H1 (cell line): ENCODE measurements around the gene SSTR1. TPM values are rescaled to one million over a fixed set of nuclear protein-coding genes. Genes with fewer than 3 reads are reported as not detected.
A peak's percentile ranks its signal among the peaks of the same experiment; 100 is the strongest.

Source experiments
- BACH1 ChIP-seq: IDR thresholded peaks from 2 replicates; pipeline ENCODE4 v1.6.1; 2012; ENCODE audit warnings: low read length, improper control_type of control experiment
- HDAC6 ChIP-seq: IDR thresholded peaks from one replicate; pipeline ENCODE4 v1.7.1; 2012; ENCODE audit warnings: low read depth, mild to moderate bottlenecking, inconsistent platforms, low read length, moderate library complexity
- JUND ChIP-seq: IDR thresholded peaks from 2 replicates; pipeline ENCODE4 v1.6.1; 2011; ENCODE audit warnings: mild to moderate bottlenecking, improper control_type of control experiment, low read length
- KDM1A ChIP-seq: fragments of 200-600, 300-600 bp; sonication (generic); IDR thresholded peaks from 2 replicates; pipeline ENCODE4 v1.7.1; 2016; ENCODE audit warnings: mild to moderate bottlenecking, low read length, borderline replicate concordance
- KDM4A ChIP-seq: IDR thresholded peaks from one replicate; pipeline ENCODE4 v1.7.1; 2012; ENCODE audit warnings: low read depth, mild to moderate bottlenecking, moderate library complexity, low read length, inconsistent platforms; ENCODE audit not compliant: severe bottlenecking
- NANOG ChIP-seq: IDR thresholded peaks from 2 replicates; pipeline ENCODE4 v1.6.1; 2011; ENCODE audit warnings: low read length, low read depth, mild to moderate bottlenecking, inconsistent platforms; ENCODE audit not compliant: insufficient read depth, poor library complexity, severe bottlenecking
- NRF1 ChIP-seq: IDR thresholded peaks from 2 replicates; pipeline ENCODE4 v1.6.1; 2011; ENCODE audit warnings: mild to moderate bottlenecking, low read depth, low read length, improper control_type of control experiment
- PHF8 ChIP-seq: fragments of 200-600 bp; sonication (generic); conservative IDR thresholded peaks from 2 replicates; pipeline ENCODE4 v1.7.1; 2012; ENCODE audit warnings: low read depth, mild to moderate bottlenecking, inconsistent platforms, low read length, moderate library complexity
- SIN3A ChIP-seq, 2 experiments: IDR thresholded peaks in 1 of 2; conservative IDR thresholded peaks in 1 of 2; 2 replicates each; pipeline ENCODE4 v1.6.1; 2011 to 2012; ENCODE audit warnings: low read length in 2 of 2, improper control_type of control experiment in 1 of 2, low read depth in 1 of 2, mild to moderate bottlenecking in 1 of 2
- SP1 ChIP-seq: IDR thresholded peaks from 2 replicates; pipeline ENCODE4 v1.6.1; 2011; ENCODE audit warnings: low read depth, low read length
- TAF7 ChIP-seq: optimal IDR thresholded peaks from 2 replicates; pipeline ENCODE3; 2011; ENCODE audit warnings: low read depth, mild to moderate bottlenecking, inconsistent platforms, low read length, moderate library complexity, borderline replicate concordance
- ZNF274 ChIP-seq: IDR thresholded peaks from 2 replicates; pipeline ENCODE4 v1.7.0; 2012; ENCODE audit warnings: low read length, borderline replicate concordance; ENCODE audit errors: extremely low read depth
- polyA plus RNA-seq, 7 experiments: library from polyadenylated mRNA; depleted of rRNA in 3 of 7; stranded (reverse) in 5 of 7; unstranded in 2 of 7; fragments of >200 nt in 5 of 7; fragments of 200-250 nt in 2 of 7; gene quantifications; 1 replicate in 5 of 7; 2 replicates in 1 of 7; 4 replicates in 1 of 7; pipeline versions ENCODE4 v1.2.1 to v1.2.3, GENCODE V29; 2011 to 2013; ENCODE audit warnings: missing spikeins in 2 of 7, mixed read lengths in 2 of 7
- total RNA-seq: library from RNA; stranded (reverse); fragmentation: NEBNext Ultra II Directional; extraction: Animal tissue kit (Norgen Biotek cat#: 25700); gene quantifications from 2 replicates; pipeline ENCODE4 v1.2.1, GENCODE V29; 2021
- TF ChIP-seq, protein P1 (sequence below), 3 experiments: IDR thresholded peaks; 1 replicate in 2 of 3; 2 replicates in 1 of 3; pipeline versions ENCODE4 v1.5.1 to v1.6.1; 2011; ENCODE audit warnings: low read length in 3 of 3, mild to moderate bottlenecking in 3 of 3, inconsistent platforms in 2 of 3, low read depth in 1 of 3, moderate library complexity in 1 of 3; ENCODE audit not compliant: insufficient read depth in 1 of 3; ENCODE audit errors: control extremely low read depth in 1 of 3
- TF ChIP-seq, protein P2 (sequence below): IDR thresholded peaks from 2 replicates; pipeline ENCODE4 v1.6.1; 2011; ENCODE audit warnings: low read length, improper control_type of control experiment

Gene SSTR1
- total and polyA plus RNA-seq, 2 of the 8 experiments (the other 6 are each of a cell fraction or from before 2014, with no cell fraction given) = 0.82 to 0.93 TPM

DNA sequence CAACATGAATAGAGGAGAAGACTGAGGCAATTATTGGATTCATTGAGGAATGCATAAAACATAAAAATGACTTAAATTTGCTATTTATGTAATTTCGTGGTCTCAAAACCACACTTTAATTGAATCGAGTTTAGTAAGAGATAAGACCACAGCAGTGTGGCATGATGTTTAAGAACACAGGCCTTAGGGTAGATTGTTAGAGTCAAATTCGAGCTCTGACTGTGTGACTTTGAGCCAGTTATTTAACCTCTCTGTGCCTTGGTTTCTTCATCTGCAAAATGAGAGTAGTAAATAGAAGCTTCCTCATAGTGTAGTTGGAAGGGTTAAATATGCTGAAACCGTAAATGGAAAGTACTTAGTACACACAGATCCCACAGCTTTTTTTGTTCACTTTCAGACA is 9.3 kb upstream of the SSTR1 start (continued):
- TF ChIP-seq, protein P1, sequence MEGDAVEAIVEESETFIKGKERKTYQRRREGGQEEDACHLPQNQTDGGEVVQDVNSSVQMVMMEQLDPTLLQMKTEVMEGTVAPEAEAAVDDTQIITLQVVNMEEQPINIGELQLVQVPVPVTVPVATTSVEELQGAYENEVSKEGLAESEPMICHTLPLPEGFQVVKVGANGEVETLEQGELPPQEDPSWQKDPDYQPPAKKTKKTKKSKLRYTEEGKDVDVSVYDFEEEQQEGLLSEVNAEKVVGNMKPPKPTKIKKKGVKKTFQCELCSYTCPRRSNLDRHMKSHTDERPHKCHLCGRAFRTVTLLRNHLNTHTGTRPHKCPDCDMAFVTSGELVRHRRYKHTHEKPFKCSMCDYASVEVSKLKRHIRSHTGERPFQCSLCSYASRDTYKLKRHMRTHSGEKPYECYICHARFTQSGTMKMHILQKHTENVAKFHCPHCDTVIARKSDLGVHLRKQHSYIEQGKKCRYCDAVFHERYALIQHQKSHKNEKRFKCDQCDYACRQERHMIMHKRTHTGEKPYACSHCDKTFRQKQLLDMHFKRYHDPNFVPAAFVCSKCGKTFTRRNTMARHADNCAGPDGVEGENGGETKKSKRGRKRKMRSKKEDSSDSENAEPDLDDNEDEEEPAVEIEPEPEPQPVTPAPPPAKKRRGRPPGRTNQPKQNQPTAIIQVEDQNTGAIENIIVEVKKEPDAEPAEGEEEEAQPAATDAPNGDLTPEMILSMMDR (IDR thresholded peaks at IDR 0.05; ENCODE audit: control extremely low read depth in 1 of 3, insufficient read depth in 1 of 3, low read depth in 1 of 3, low read length in 3 of 3) = no peak
- no peak for TF ChIP-seq KDM4A
- TF ChIP-seq KDM1A = 0 out of 2 replicates have a peak, but pooled peaks have one; percentile 12
- TF ChIP-seq NRF1 = 0 out of 2 replicates have a peak, but pooled peaks have one; percentile 8
- no peak for TF ChIP-seq SP1
- TF ChIP-seq BACH1 = no peak
- no peak for TF ChIP-seq ZNF274
- TF ChIP-seq TAF7 = no peak
- TF ChIP-seq NANOG = no peak
- no peak for TF ChIP-seq HDAC6
- TF ChIP-seq, protein P2, sequence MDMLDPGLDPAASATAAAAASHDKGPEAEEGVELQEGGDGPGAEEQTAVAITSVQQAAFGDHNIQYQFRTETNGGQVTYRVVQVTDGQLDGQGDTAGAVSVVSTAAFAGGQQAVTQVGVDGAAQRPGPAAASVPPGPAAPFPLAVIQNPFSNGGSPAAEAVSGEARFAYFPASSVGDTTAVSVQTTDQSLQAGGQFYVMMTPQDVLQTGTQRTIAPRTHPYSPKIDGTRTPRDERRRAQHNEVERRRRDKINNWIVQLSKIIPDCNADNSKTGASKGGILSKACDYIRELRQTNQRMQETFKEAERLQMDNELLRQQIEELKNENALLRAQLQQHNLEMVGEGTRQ = no peak
- no peak for TF ChIP-seq SIN3A (conservative IDR thresholded peaks at IDR 0.05 in 1 of 2, IDR thresholded peaks at IDR 0.05 in 1 of 2; ENCODE audit: low read depth in 1 of 2, low read length in 2 of 2)
- no peak for TF ChIP-seq JUND
- TF ChIP-seq PHF8 = no peak
